HG02642 (cell line): ENCODE results near the gene GTF3C2.
"Not testable (repeated sequence)": the region's sequence is repeated elsewhere in the genome, so short reads cannot be mapped to it uniquely, and the experiment has no call there.

Source experiments
- ATAC-seq: cut with Tn5 transposase; IDR thresholded peaks from one replicate; pipeline ENCODE4 v1.9.1; 2021; ENCODE audit warnings: mild to moderate bottlenecking; ENCODE audit not compliant: unreplicated experiment, poor library complexity

Gene GTF3C2

DNA sequence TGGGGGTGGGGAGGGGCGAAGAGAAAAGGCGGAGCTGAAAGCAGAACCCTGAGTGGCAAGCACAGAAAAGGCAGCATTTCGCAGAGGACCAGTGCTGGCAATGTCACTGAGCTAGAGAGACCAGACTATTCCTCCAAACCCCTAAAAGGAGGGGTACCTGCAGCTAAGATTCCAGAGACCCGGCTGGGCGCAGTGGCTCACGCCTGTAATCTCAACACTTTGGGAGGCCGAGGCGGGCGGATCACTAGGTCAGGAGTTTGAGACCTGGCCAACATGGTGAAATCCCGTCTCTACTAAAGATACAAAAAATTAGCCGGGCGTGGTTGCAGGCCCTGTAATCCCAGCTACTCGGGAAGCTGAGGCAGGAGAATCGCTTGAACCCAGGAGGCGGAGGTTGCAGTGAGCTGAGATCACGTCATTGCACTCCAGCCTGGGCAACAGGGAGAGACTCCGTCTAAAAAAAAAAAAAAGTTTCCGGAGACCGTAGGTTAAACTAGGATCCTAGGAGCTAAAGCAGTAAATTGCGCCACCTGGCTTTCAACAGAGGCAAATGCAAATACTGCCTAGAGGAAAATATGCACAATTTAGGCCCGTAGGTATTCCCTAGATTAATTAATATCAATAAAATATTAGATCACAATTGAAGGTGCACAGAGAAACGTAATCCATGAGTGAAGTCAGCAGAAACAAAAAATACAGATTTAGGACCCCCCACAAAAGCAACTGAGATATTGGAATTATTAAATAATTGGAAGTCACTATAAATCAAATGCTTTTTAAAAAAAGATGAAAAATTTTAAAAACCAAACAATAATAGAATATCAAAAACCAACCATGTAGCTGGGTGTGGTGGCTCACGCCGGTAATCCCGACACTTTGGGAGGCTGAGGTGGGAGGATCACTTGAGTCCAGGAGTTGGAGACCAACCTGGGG lies 53.2 kb downstream of the GTF3C2 start:
- ATAC-seq, result no peak

DNA sequence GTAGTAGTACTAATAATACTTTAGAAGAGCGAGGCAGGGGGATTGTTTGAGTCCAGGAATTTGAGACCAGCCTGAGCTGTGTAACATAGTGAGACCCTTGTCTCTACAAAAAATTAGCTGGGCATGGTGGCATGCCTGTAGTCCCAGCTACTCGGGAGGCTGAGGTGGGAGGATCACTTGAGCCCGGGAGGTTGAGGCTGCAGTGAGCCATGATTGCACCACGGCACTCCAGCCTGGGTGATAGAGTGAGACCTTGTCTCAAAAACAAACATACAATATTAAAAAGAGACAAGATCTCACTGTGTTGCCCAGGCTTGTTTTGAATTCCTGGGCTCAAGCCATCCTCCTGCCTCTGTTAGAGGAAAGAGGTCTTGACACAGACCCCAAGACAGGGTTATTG lies 56.0 kb downstream of the GTF3C2 start:
- ATAC-seq, result not testable (repeated sequence)

DNA sequence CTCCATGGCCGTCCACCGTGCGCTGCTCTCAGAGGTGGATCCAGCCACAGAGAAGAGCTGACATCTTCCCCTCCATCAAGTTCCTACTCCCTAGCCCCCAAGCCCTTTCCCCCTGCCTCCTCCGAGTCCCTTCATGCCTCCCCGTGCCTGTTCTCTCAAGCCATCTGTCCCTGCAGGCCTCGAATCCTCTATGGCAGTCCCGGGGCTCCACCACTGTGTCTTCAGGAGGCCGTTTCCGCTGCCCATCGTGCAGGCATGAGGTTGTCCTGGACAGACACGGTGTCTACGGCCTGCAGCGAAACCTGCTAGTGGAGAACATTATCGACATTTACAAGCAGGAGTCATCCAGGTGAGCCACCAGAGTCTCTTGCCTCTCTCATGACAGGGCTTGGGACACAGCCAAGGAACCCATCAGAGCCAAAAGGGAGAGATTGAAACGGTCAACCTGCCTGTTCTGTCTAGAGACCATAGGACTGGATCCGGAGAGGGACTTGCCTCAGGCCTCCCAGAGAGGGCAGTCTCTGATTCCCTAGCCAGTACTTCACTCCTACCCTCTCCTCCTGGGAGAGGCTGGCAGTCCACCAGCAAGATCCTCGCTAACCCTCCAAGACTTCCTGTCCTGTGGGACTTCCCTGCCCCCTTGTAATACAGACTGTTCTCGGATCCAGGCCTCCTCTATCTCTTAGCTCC lies 58.0 kb downstream of the GTF3C2 start:
- ATAC-seq, result no peak

- no peak for ATAC-seq
Measured at GRCh38 chr2:27297195-27297594, 59.4 kb downstream of the GTF3C2 start.

DNA sequence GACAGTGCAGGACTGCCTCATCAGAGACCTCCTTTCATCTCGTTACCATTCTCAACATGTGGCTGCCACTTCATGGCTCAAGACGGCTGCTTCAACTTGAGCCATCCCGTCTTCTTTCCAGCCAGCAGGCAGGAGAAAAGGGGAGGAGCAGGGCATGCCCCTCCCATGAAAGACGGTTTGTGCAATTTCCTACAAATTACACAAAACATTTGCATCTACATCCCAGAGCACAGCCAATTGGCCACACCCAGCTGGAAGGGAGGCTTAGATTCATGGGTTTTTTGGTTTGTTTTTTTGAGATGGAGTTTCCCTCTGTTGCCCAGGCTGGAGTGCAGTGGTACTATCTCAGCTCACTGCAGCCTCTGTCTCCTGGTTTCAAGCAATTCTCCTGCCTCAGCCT lies 60.1 kb downstream of the GTF3C2 start:
- no peak for ATAC-seq

GRCh38 chr2:27294928-27295327 lies 61.6 kb downstream of the GTF3C2 start:
- no peak for ATAC-seq

GRCh38 chr2:27291865-27292264 lies 64.7 kb downstream of the GTF3C2 start:
- ATAC-seq, result no peak

GRCh38 chr2:27290549-27290948 lies 66.0 kb downstream of the GTF3C2 start:
- no peak for ATAC-seq

- no peak for ATAC-seq
Measured at GRCh38 chr2:27288610-27289009, 68.0 kb downstream of the GTF3C2 start.

- ATAC-seq, result no peak
Measured at GRCh38 chr2:27285481-27285880, 71.1 kb downstream of the GTF3C2 start.

DNA sequence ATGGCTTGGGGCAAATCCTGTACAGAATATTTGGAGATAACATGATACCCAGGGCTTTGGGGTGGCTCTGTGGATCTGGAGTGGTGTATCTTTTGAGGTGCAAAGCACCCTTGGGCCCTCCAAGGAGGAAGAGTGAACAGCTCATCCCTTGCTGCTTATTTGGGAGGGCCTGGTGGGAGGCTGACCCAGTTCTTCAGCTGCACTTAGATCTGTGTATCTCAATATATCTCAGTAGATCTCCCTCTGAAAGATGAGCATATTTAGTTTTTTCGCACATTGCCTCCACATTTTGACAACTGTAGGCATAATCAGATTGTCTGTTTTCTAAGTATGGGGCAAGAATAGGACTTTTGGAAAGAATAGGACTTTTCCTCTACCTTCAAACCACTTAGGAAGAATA lies 71.6 kb downstream of the GTF3C2 start:
- no peak for ATAC-seq

GRCh38 chr2:27282892-27283291 lies 73.7 kb downstream of the GTF3C2 start:
- ATAC-seq, result no peak

GRCh38 chr2:27281855-27282559 lies 74.6 kb downstream of the GTF3C2 start, which contains the start of gene TRIM54:
TRIM54 (plus strand) TSS chr2:27282429; CDS start chr2:27282732, 303 bp downstream.
- no peak for ATAC-seq

DNA sequence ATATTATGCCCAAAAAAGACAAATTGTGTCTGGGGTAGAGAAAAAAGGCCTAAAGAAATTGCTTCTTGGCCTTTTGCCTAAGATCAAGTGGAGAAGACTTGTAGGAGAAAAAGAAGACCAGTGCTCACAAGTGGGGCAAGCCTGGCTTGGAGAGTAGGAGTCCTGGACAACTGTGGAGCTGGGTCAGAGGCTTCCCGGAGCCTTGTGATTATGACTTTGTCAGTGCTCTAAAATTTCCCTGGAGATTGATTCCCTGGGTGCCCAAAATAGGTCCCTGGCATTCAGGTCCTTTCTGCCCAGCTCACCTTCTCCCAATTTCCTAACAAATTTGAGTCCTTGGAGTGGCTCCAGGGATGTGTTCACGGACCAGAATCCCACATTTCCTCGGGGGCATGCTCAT lies 75.1 kb downstream of the GTF3C2 start:
- no peak for ATAC-seq

- ATAC-seq, result no peak
Measured at GRCh38 chr2:27280826-27281225, 75.7 kb downstream of the GTF3C2 start.

DNA sequence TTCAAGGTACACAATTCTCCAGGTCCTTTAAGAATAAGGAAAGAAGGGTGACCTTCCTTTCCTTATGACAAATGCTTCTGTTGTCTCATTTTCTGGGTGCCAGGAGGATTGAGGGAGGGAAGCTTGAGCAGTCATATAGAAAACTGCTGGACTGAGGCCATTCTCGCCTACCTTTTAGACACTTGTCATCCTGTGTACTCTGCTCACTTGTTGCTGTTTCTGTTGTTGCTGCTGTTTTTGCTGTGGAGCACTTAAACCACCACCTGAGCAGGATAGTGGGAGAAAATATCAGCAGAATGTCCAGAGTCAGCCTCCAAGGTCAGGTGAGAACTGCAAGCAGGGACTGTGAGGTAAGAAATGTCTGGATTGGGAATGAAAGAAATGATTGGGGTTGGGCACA lies 78.6 kb downstream of the GTF3C2 start:
- ATAC-seq, result no peak
